GM18502 (cell line): ENCODE data around the gene RHBDL1.

Experiments used
- ATAC-seq: cut with Tn5 transposase; IDR thresholded peaks from one replicate; pipeline ENCODE4 v1.9.1; 2021; ENCODE audit warnings: mild to moderate bottlenecking; ENCODE audit not compliant: unreplicated experiment, poor library complexity

RHBDL1 gene

GRCh38 chr16:672371-672770 is 3.1 kb upstream of the RHBDL1 start:
- ATAC-seq, result no peak

- no peak for ATAC-seq
These were observed 2.6 kb upstream of the RHBDL1 start for GRCh38 chr16:672851-673250.

- no peak for ATAC-seq
These were observed 2.0 kb upstream of the RHBDL1 start for GRCh38 chr16:673399-673991.

GRCh38 chr16:674214-674881 is 1.1 kb upstream of the RHBDL1 start:
- ATAC-seq, result no peak

- no peak for ATAC-seq
These were observed 553 bp downstream of the RHBDL1 start for GRCh38 chr16:675884-676564.

GRCh38 chr16:676565-676902 is 1.1 kb downstream of the RHBDL1 start:
- ATAC-seq, result no peak

- ATAC-seq, result no peak
These were observed 1.4 kb downstream of the RHBDL1 start for GRCh38 chr16:676913-677312.

GRCh38 chr16:677316-678190 is 2.1 kb downstream of the RHBDL1 start:
- no peak for ATAC-seq

GRCh38 chr16:678209-678857 is 2.9 kb downstream of the RHBDL1 start:
- ATAC-seq, result no peak

- no peak for ATAC-seq
These were observed 3.7 kb downstream of the RHBDL1 start for GRCh38 chr16:678858-679813.

GRCh38 chr16:679814-680624 is 4.5 kb downstream of the RHBDL1 start, which contains the start of gene STUB1:
TSS of gene STUB1 (plus strand) at chr16:680410. CDS start at chr16:680526, 116 bp downstream.
- ATAC-seq, result peak; percentile 41

- ATAC-seq, result no peak
These were observed 5.1 kb downstream of the RHBDL1 start for GRCh38 chr16:680625-680945.

- ATAC-seq, result no peak
These were observed 5.7 kb downstream of the RHBDL1 start for GRCh38 chr16:680967-681745.

- ATAC-seq, result no peak
These were observed 6.4 kb downstream of the RHBDL1 start for GRCh38 chr16:681746-682427.

GRCh38 chr16:682493-683395 is 7.3 kb downstream of the RHBDL1 start:
- ATAC-seq, result no peak

- ATAC-seq, result no peak
These were observed 8.1 kb downstream of the RHBDL1 start for GRCh38 chr16:683396-684070.
